ENCODE data around the gene TCL1B.

DNA sequence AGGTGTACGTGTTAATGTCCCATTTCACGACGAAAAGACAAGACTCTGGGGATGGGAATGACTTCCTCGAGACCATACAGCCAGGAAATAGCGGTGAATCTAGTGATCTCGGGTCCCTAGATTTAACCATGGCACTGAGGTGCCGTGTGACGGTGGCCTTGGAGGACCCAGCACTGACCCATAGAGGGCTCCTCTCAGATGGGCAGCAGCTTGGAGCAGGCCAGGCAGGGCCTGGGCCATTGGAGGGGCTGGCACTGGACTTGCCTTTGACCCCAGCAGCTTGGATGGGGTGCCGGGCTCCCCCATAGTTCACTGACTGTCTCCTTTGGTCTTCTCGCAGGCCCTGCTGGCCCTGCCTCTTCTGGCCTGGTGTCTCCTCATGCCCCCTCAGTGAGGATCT lies 5.4 kb downstream of the TCL1B start:
- TF ChIP-seq, protein P1, sequence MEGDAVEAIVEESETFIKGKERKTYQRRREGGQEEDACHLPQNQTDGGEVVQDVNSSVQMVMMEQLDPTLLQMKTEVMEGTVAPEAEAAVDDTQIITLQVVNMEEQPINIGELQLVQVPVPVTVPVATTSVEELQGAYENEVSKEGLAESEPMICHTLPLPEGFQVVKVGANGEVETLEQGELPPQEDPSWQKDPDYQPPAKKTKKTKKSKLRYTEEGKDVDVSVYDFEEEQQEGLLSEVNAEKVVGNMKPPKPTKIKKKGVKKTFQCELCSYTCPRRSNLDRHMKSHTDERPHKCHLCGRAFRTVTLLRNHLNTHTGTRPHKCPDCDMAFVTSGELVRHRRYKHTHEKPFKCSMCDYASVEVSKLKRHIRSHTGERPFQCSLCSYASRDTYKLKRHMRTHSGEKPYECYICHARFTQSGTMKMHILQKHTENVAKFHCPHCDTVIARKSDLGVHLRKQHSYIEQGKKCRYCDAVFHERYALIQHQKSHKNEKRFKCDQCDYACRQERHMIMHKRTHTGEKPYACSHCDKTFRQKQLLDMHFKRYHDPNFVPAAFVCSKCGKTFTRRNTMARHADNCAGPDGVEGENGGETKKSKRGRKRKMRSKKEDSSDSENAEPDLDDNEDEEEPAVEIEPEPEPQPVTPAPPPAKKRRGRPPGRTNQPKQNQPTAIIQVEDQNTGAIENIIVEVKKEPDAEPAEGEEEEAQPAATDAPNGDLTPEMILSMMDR (IDR thresholded peaks at IDR 0.05) = no peak
- TF ChIP-seq EP300 (IDR thresholded peaks at IDR 0.05) = no peak
- TF ChIP-seq POLR2AphosphoS5 (IDR thresholded peaks at IDR 0.05) = no peak
- TF ChIP-seq POLR2A (IDR thresholded peaks at IDR 0.05) = no peak
